Fibroblast of skin of left quadriceps (primary cell): ENCODE results near the gene NAXE.
"Not testable (repeated sequence)": the region's sequence is repeated elsewhere in the genome, so short reads cannot be mapped to it uniquely, and the experiment has no call there.

Experiments used
- DNase-seq, 2 experiments: peaks; one replicate each; pipeline ENCODE4 v3.0.0-alpha.2; 2013; ENCODE audit warnings: low read depth in 2 of 2

The NAXE gene

DNA sequence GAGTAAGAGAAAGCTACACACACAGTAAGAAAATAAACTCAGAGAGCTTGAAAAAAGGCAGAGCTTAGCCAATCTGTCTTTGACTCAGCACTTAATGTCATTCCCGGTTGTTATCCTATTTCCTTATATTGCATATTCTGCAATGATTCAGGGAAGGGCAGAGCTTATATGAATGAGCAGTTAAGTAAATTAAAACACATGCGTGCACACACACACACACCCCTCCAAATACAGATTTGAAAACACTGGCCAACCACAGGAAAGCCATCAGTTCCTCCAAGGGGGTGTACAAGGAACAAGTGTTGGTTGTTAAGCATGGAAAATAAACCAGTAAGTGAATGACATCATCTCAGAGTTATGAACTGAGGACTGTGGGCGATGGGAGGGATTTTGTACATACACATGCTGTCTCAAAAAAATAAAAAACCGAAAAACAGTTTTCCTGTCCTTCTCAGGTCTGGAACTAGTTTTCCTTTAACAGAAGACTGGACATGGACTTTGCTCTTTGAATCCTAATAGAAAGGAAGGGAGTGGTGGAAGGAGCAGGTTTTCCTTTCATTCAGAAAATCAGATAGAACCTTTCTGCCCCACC, 20.2 kb upstream of the NAXE start:
- DNase-seq: peak; percentile 78 to 80

DNA sequence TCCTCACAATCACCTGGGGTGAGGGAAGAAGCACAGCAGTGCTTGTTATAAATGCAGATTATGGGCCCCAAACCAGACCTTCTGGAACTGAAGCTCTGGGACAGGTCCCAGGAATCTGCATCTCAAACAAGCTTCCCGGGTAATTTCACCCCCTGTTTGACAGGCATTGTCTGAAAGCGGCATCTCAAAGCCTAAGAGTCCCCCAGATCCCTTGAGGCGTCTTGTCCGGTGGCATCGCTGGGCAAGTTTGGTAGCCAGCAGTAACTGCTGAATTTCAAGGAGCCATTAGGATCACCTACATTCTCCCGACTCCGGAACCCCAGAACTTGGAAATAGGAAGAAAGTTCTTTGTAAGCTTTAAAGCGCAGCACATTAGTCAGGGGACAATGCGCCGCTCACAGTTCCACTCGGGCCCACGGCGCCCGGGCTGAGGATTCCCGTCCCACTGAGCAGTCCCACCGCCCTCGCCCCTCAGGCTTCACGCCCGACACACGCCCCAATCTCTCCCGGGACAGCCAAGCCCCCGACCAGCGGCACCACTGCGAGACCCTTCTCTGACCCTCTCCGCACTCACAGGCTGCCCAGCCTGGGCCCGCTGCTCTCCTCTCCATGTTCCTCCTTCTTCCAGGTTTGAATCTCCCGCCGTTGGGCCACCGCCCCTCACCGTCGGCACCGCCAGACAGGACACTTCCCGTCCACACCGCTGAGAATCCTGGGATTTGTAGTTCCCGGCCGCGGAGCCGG, 19.5 kb upstream of the NAXE start, which contains the start of gene IQGAP3:
IQGAP3 (minus strand) TSS at position 647 of the 744 bp plus-strand sequence; CDS start at position 611, 36 bp downstream.
- peak; percentile 56 to 60 for DNase-seq

GRCh38 chr1:156572663-156573018, 18.9 kb upstream of the NAXE start:
- no peak for DNase-seq

DNA sequence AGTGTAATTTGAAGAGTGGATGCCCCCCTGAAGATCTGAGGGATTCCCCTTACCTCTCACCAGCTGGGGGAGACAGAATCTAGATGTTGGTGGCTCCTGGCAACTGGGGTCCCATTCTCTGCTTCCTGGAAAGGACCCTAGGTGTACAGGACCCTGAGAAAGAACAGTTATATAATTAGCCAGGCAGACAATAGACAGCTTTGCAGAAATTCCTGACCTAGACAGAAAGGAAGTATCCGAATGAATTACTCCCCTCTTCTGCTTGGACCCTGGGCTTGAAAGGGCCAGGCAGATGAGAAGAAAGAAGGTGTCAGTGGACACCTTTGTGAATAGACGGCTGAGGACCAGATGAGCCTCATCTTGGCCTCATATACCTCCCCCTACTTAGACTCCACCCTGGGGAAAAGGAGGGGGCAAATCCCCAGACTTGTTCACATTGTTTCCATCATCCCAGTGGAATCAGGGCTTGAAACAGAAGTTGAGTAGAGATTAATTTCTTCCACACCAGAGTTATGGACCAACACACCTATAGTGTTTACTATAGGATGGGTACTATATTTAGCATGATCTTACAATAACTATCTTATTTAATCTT, 17.4 kb upstream of the NAXE start:
- no peak for DNase-seq

DNA sequence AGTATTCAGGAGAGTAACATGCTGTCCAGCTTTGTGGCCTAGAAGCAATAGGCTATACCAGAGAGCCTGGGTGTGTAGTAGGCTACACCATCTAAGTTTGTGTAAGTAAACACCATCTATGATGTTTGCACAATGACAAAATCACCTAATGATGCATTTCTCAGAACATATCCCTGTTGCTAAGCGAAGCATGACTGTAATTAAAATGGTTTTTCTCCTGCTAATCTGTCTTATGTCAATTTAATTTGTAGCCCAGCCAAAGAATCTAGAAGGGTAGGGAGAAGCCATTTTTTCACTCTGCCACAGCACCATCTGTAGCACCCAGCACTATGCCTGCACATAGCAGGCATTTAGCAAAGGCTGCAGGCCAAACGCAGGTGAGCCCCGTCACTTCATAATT, 14.0 kb upstream of the NAXE start:
- DNase-seq: no peak

GRCh38 chr1:156578055-156578454, 13.5 kb upstream of the NAXE start:
- no peak for DNase-seq

- no peak for DNase-seq
Observed at GRCh38 chr1:156579472-156579871, 12.1 kb upstream of the NAXE start, which contains the start of gene TTC24. TTC24 (plus strand) TSS chr1:156579723; CDS start chr1:156581365, 1,642 bp downstream.

DNA sequence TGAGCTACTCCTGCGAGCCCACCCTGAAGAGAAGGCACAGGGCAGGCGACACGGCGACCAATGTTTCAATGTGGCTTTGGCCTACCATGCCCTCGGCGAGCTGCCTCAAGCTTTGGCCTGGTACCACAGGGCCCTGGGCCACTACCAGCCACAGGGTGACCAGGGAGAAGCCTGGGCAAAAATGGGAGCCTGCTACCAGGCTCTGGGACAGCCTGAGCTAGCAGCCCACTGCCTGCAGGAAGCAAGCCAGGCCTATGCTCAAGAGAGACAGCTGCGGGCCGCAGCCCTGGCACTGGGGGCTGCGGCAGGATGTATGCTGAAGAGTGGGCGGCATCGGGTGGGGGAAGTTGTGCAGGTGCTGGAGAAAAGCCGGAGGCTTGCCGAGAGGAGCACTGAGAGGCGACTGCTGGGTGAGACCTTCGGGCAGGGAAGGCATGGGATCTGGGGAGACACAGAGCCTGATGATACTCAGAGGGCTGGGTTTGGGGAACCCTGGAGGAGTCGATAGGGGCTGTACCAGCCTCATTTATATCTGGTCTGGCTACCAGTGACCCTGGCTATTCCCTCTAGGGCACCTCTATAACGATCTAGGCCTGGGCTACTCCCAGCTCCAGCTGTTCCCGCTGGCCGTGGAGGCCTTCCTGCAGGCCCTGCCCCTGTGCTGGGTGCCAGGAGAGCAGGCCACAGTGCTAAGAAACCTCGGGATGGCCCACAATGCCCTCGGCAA, 9.8 kb upstream of the NAXE start:
- no peak for DNase-seq

- no peak for DNase-seq
Observed at GRCh38 chr1:156582388-156583017, 9.1 kb upstream of the NAXE start.

- DNase-seq: peak; percentile 44 to 53
Observed at GRCh38 chr1:156583821-156584622, 7.6 kb upstream of the NAXE start.

DNA sequence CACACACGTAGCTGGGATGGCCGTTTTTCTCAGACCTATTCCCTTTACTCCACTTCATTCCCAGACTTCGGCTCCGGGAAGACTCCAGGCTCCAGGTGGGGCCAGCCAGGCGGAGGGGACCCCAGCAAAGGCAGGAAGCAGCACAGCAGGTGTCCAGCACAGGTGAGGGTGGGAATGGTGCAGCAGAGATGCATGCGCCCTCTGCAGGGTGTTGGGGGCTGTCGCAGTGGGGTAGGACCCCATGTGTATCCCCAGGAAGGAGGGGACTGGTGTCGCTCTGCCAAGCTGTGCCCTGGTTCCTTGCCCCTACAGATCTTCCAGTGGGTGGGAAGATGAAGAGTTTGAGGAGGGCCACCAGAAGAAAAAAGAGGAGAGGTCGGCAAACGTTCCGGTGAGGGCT, 6.8 kb upstream of the NAXE start:
- no peak for DNase-seq

- DNase-seq: no peak
Observed at GRCh38 chr1:156586323-156586722, 5.3 kb upstream of the NAXE start.

DNA sequence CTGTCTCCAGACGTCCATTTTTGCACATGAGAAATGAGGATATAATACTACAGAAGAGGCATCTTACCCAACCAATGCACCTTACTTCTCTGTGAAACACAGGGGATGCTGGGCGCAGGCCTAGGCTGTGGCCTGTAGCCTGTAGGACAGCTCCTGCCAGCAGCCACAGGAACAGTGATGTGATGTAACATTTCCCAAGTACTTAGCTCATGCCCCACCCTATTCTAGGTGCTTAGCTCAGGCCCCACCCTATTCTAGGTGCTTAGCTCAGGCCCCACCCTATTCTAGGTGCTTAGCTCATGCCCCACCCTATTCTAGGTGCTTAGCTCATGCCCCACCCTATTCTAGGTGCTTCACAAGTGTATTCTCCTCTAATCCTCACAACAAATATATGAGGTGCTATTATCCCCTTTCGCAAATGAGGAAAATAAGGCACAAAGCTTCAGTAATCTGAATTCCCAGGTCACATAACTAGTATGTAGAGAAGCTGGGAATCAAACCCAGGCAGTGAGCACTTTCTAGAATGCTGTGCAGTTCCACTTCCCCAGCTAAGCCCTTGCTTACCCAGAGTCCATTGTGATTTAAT, 4.6 kb upstream of the NAXE start:
- DNase-seq: no peak

DNA sequence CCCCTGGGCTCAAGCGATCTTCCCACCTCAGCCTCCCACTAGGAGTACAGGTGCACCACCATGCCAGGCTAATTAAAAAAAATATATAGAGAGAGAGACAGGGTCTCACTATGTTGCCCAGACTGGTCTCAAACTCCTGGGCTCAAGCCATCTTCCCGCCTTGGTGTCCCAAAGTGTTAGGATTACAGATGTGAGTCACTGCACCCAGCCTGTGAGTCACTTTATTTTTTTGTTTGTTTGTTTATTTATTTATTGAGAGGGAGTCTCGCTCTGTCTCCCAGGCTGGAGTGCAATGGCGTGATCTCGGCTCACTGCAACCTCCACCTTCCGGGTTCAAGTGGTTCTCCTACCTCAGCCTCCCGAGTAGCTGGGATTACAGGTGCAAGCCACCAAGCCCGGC, 3.6 kb upstream of the NAXE start:
- DNase-seq: not testable (repeated sequence)

GRCh38 chr1:156589546-156589945, 2.0 kb upstream of the NAXE start:
- no peak for DNase-seq

DNA sequence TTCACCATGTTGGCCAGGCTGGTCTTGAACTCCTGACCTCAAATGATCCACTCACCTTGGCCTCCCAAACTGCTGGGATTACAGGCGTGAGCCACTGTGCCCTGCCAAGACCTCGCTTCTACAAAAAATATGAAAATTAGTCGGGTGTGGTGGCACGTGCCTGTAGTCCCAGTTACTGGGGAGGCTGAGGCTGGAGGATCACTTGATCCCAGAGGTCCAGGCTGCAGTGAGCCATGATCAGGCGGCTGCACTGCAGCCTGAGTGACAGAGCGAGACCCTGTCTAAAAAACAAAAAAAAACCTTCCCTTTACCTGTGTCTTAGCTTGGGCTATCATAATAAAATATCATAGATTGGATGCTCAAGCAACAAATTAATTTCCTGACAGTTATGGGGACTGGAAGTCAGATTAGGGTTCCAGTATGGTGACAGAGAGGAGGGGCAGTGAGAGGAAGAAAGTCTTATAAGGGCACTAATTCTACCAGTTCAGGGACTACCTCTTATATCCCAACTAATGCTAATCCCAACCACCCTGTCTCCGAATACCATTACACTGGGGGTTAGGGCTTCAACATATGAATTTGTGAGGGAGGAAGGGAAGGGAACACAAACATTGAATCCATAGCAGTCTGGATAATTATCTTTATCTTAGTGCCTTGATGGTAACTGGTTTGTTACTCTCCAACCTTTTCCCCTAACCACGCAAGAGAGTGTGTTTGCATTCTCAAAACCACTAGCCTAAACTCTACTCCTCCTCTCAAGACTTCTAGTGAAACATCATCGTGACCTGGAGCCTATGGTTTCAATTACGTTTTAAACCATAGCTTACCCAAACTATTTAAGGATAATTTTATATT, 1.0 kb upstream of the NAXE start:
- DNase-seq: no peak

GRCh38 chr1:156591181-156591431, 470 bp upstream of the NAXE start:
- DNase-seq: no peak

GRCh38 chr1:156592158-156592909, 758 bp downstream of the NAXE start:
- no peak for DNase-seq

GRCh38 chr1:156592910-156593660, 1.5 kb downstream of the NAXE start:
- DNase-seq: no peak
